Neural crest cell (in vitro differentiated cells): ENCODE measurements around the gene SCNN1A. TPM values are rescaled to one million over a fixed set of nuclear protein-coding genes. Genes with fewer than 3 reads are reported as not detected.
"Not testable (repeated sequence)": the region's sequence is repeated elsewhere in the genome, so short reads cannot be mapped to it uniquely, and the experiment has no call there.

Experiments used
- DNase-seq: peaks from one replicate; pipeline ENCODE4 v3.0.0; 2021; ENCODE audit warnings: low read depth, mixed read lengths, low spot score
- H3K27ac Mint-ChIP-seq: one replicate; pipeline ENCODE4 v1.8.0; 2021; ENCODE audit warnings: mild to moderate bottlenecking, mixed read lengths; ENCODE audit not compliant: unreplicated experiment
- H3K27me3 Mint-ChIP-seq: 2 replicates; pipeline ENCODE4 v1.8.0; 2021; ENCODE audit warnings: low read depth, mild to moderate bottlenecking, mixed read lengths
- H3K36me3 Mint-ChIP-seq: 2 replicates; pipeline ENCODE4 v1.8.0; 2021; ENCODE audit warnings: low read depth, mild to moderate bottlenecking, mixed read lengths
- H3K4me1 Mint-ChIP-seq: 2 replicates; pipeline ENCODE4 v1.8.0; 2021; ENCODE audit warnings: mixed read lengths
- H3K4me3 Mint-ChIP-seq: one replicate; pipeline ENCODE4 v1.8.0; 2021; ENCODE audit warnings: mild to moderate bottlenecking, mixed read lengths
- H3K9me3 Mint-ChIP-seq: 2 replicates; pipeline ENCODE4 v1.8.0; 2021; ENCODE audit warnings: mixed read lengths
- total RNA-seq: library from RNA; stranded (reverse); gene quantifications from 2 replicates; pipeline ENCODE4 v1.2.1, GENCODE V29; 2021
- TF ChIP-seq, protein P1 (sequence below): fragments of 200-600 bp; sonication (generic); conservative IDR thresholded peaks from 2 replicates; pipeline ENCODE4 v1.5.0; 2021; ENCODE audit warnings: antibody characterized with exemption, mild to moderate bottlenecking

SCNN1A gene
- total RNA-seq, 1 donor from 2014 or later: not detected

DNA sequence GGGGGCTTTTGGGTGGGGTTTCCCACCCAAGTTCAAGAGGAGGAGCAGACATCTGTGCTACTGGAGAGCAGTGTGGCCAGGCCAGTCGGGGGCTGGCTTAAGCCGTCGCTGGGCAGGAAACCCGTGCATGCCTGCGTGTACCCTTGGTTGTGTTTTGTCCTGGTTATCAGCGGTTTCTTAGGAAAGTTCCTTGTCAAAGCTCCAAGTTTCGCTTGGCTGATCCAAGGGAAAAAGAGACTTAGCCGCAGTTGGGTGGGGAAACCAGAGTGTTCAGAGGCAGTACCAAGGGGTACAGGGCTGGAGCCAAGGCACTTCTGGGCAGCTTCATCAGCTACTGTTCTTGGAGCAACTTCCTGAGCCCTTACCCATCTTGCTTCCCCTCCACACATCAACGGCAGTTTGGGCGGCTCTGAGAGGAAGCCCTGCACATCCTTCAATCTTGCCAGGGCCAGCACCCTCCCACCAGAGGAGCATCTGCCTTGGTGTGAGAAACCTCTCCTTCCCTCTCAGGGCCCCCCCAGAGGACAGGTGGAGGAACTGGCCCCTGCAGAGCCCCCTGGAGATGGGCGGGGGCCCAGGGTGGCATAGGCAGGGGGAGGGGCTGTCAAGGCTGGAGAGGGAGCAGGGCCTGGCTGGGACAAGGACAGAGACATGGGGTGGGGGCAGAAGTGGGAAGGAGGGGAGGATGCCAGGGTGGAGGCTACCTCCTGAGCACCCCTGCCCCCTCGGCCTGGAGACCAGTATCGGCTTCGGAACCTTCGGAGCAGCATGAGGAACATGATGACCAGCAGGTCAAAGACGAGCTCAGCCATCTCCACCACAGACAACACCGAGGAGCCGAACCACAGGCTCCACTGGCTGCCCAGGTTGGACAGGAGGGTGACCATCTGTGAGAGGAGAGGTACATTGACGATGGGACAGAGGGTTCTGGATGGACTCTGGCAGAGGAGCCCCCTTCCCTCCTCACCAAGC, 27.7 kb downstream of the SCNN1A start:
- Mint-ChIP-seq H3K4me3 (no peak overlapping the region), H3K9me3 (no peaks in the 10 kb centered on the region), H3K4me1 (peaks cover 11% of the 10 kb centered on the region), H3K36me3 (no peaks in the 10 kb centered on the region), H3K27me3 (no peaks in the 10 kb centered on the region), H3K27ac (no peak overlapping the region)
- no peak for DNase-seq
- TF ChIP-seq, protein P1, sequence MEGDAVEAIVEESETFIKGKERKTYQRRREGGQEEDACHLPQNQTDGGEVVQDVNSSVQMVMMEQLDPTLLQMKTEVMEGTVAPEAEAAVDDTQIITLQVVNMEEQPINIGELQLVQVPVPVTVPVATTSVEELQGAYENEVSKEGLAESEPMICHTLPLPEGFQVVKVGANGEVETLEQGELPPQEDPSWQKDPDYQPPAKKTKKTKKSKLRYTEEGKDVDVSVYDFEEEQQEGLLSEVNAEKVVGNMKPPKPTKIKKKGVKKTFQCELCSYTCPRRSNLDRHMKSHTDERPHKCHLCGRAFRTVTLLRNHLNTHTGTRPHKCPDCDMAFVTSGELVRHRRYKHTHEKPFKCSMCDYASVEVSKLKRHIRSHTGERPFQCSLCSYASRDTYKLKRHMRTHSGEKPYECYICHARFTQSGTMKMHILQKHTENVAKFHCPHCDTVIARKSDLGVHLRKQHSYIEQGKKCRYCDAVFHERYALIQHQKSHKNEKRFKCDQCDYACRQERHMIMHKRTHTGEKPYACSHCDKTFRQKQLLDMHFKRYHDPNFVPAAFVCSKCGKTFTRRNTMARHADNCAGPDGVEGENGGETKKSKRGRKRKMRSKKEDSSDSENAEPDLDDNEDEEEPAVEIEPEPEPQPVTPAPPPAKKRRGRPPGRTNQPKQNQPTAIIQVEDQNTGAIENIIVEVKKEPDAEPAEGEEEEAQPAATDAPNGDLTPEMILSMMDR: no peak

DNA sequence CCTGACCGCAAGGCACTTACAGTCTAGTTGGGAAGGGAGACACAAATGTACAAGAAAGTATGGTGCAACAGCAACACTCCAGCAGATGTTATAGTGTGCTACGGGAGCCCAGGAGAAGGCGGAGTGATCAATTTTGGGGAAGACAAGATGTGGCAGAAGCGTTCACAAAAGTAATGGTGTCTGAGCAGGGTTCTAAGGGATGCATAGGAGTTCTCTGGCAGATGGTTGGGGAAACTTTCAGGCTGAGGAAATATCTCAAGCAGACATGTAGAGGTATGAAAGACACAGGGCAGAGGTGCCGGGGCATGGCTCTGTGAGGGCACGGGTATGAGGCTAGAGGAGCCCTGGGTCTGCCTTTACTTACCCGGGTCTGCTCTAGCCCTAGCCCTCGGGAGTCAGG, 28.4 kb downstream of the SCNN1A start:
- Mint-ChIP-seq H3K4me3 (no peak overlapping the region), H3K27ac (no peak overlapping the region), H3K27me3 (no peaks in the 10 kb centered on the region), H3K4me1 (peaks cover 18% of the 10 kb centered on the region), H3K9me3 (no peaks in the 10 kb centered on the region), H3K36me3 (no peaks in the 10 kb centered on the region)
- no peak for DNase-seq
- TF ChIP-seq, protein P1: no peak

DNA sequence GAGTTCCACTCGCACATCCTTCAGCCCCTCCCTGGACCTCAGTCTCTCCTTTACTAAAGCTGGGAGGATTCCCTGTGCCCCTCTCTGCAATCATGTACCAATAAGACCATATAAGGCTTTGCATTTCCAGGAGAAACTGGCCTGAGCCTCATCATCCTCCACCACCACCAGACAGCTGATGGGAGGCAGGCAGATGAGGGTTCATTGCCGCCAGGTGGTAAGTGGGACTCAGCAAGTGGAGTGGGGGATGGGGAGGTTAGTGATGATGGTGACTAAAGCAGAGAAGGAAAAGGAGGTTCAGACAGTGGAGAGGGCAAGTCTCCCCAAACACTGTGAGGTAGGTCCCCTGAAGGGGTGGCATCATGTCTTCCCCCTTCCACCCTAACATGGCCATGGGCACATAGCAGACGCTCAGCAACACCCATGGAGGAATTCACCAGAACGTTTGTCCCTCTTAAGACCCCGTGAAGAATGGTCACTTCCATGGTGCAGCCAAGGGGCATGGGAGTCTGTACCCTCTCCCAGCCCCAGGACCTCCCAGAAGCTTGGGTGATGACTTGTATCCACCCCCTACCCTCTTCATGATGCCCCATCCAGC, 29.0 kb downstream of the SCNN1A start:
- peaks cover 22% of the 10 kb centered on the region for H3K4me1 Mint-ChIP-seq
- H3K4me3 Mint-ChIP-seq: no peak overlapping the region
- no peaks in the 10 kb centered on the region for H3K36me3 Mint-ChIP-seq
- H3K27ac Mint-ChIP-seq: no peak overlapping the region
- H3K9me3 Mint-ChIP-seq: no peaks in the 10 kb centered on the region
- no peaks in the 10 kb centered on the region for H3K27me3 Mint-ChIP-seq
- DNase-seq: no peak
- TF ChIP-seq, protein P1: no peak

DNA sequence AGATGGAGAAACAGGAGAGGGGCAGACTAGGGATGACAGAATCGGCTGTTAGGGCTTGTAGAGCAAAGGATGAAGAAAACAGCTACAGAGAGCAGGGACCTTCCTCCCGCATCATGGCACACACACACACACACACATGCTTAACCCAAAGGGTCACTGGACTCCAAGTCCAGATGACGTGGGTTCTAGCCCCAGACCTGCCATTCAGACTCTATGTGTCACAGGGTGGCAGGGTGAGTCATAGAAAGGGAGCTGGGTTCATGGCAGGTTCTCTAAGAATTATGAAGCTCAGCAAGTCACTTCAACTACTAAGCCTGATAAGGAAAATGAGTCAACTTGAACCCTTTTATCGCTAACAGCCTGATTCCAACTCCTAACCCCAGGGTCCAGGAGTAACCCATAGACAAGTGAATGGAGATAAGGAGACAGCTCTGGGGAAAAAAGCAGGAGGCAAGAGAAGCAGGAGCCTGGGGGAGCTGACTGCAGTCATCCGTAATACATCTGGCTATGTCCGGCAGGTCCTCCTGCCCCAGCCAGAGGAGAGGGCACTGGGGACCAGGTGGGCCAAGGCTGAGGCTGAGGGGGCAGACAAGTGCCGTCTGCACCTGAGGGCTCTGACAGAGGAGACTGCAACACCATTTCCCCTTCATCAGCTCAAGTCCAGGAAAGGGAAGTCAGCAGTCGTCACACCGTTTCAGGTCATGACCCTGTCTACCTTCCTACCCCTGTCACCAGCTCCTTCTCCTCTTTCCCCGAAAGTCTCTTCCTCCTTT, 29.9 kb downstream of the SCNN1A start:
- Mint-ChIP-seq H3K36me3 (no peaks in the 10 kb centered on the region), H3K4me1 (peaks cover 25% of the 10 kb centered on the region), H3K27me3 (no peaks in the 10 kb centered on the region), H3K9me3 (no peaks in the 10 kb centered on the region), H3K4me3 (peak overlapping the region; percentile 6), H3K27ac (no peak overlapping the region)
- DNase-seq: no peak
- TF ChIP-seq, protein P1: no peak

DNA sequence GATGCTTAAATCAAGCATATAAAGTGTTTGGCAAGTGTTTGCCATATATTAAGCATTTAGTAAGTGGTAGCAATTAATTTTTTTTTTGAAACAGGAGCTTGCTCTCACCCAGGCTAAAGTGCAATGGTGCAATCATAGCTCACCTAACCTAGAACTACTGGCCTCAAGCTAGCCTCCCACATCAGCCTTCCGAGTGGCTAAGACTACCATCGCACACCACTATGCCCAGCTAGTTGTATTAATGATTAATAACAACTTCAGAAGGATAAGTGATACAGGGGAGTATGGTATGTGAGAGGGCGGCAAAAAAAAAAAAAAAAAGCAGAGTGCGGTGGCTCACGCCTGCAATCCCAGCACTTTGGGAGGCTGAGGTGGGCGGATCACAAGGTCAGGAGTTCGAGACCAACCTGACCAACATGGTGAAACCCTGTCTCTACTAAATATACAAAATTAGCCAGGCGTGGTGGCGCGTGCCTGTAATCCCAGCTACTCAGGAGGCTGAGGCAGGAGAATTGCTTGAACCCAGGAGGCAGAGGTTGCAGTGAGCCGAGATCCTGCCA, 31.2 kb downstream of the SCNN1A start:
- not testable (repeated sequence) for H3K36me3 Mint-ChIP-seq, H3K27ac Mint-ChIP-seq, H3K27me3 Mint-ChIP-seq, DNase-seq, H3K9me3 Mint-ChIP-seq
- H3K4me1 Mint-ChIP-seq: peaks cover 25% of the 10 kb centered on the region
- H3K4me3 Mint-ChIP-seq: peak overlapping the region; percentile 21
